ENCODE results near the gene COL4A6. TPM values are rescaled to one million over a fixed set of nuclear protein-coding genes. Genes with fewer than 3 reads are reported as not detected.

Gene COL4A6
- total and polyA plus RNA-seq, 10 of the 15 experiments (the other 5 are each of a cell fraction or from before 2014, with no cell fraction given) = 0.02 to 0.56 (median 0.05) TPM; not detected in 3

DNA sequence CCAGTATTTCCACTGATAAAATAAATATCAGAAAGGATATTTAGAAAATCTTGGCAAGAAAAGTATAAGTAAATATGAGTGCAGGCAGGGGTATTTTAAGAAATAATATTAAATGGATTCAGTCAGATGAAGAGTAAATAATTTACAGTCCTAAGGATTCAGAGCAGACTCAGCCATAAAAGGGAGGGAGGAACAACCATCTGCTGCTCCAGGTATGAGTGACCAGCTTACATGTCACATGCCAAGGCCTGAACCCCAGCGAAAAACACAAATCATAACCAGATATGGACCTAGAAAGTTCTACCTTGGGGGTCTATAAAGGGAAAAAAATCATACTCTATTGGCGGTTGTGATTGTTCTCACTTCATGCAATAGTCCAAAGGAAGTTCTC is 166.8 kb downstream of the COL4A6 start:
- FAIRE-seq = no peak
- intact Hi-C loops (cut with micrococcal nuclease; ENCODE audit: unreplicated experiment) (no loop called here), in situ Hi-C loops (cut with MboI) (no loop called here)
- H3K27ac ChIP-seq (ENCODE audit: control insufficient read depth, insufficient read depth) = no peak overlapping the region
- SMC1A ChIA-PET (ENCODE audit: uncharacterized antibody, unreplicated experiment) = no interaction called here
- no peak; the same call in 2 of the 3 replicates for ATAC-seq
- CTCF ChIA-PET = no interaction called here
- no peaks in the 10 kb centered on the region for H3K36me3 ChIP-seq (ENCODE audit: control insufficient read depth in 2 of 2, insufficient read depth in 2 of 2, low read length in 1 of 2)
- no peak for DNase-seq (ENCODE audit: low read depth, low spot score)
- no peaks in the 10 kb centered on the region for H3K4me1 ChIP-seq (ENCODE audit: control insufficient read depth, insufficient read depth, low read length)
- no peak overlapping the region for H3K4me2 ChIP-seq (ENCODE audit: control insufficient read depth, insufficient read depth)
- POLR2A ChIA-PET = no interaction called here
- no peaks in the 10 kb centered on the region for H4K20me1 ChIP-seq (ENCODE audit: control insufficient read depth, insufficient read depth)
- WGBS (ENCODE audit: insufficient coverage, insufficient replicate concordance, low lambda C conversion rate, missing lambda C conversion rate) = 0% methylated on average over 2 of the region's 2 CpGs
- no peak overlapping the region for H3K9ac ChIP-seq (ENCODE audit: control insufficient read depth, insufficient read depth, low read length)
- no peak overlapping the region for H2AFZ ChIP-seq (ENCODE audit: control insufficient read depth, low read depth, low read length)
- H3K4me3 ChIP-seq = no peak overlapping the region
- H3K79me2 ChIP-seq (ENCODE audit: control insufficient read depth, insufficient read depth, low read length) = no peaks in the 10 kb centered on the region
- H3K27me3 ChIP-seq (replicated peaks in 1 of 2; ENCODE audit: control insufficient read depth in 2 of 2, insufficient read depth in 2 of 2, low read length in 1 of 2) = no peaks in the 10 kb centered on the region
- TF ChIP-seq DPF2 (IDR thresholded peaks at IDR 0.05) (no peak), RB1 (IDR thresholded peaks at IDR 0.05; ENCODE audit: borderline replicate concordance) (no peak), EP300 (IDR thresholded peaks at IDR 0.05; ENCODE audit: borderline replicate concordance in 1 of 2, control insufficient read depth in 1 of 2, low read depth in 2 of 2, low read length in 2 of 2) (no peak), RAD21 (IDR thresholded peaks at IDR 0.05; ENCODE audit: insufficient read depth, low read depth, low read length) (no peak)
- RAD21 ChIA-PET (ENCODE audit: unreplicated experiment) = no interaction called here
- H3K9me3 ChIP-seq (replicated peaks; ENCODE audit: control insufficient read depth, insufficient read depth, low read length) = no peaks in the 10 kb centered on the region
- no TSS peak for BruUV-seq (replicated peaks)

DNA sequence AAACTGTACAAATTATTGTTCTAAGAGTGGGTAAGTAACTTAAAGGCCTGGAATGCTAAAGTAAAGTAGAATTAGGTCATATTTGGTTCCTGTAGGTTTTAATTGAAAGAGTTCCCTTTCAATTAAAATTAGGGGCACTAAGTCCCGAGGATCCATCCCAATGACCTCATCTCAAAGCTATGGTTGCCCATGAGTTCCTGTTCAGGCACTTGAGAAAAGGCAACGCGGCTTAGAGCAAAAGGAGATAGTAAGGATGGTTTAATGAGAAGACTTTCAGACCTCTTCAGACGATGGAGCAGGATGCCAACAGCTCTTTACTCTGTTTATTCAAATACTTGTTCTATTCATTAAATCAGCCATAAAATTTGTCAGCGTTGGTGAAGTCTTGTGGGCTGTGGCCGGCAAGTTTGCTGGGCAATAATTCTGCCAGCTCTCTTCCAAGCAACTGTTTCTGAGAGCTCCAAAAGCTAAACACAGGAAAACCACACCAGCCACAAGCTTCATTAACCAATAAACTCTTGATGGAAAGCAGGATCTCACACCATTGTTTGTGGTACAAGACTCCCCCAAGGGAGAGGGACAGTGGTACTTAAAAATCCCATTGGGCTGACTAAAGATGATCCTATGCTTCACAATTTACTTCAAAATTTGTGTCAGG is 167.4 kb downstream of the COL4A6 start:
- peak; percentile 45 for ATAC-seq
- CTCF ChIA-PET = no interaction called here
- SMC1A ChIA-PET (ENCODE audit: uncharacterized antibody, unreplicated experiment) = no interaction called here
- POLR2A ChIA-PET = no interaction called here
- no peak for FAIRE-seq
- RAD21 ChIA-PET (ENCODE audit: unreplicated experiment) = no interaction called here
- no peak overlapping the region for H3K27ac ChIP-seq (ENCODE audit: control insufficient read depth, insufficient read depth)
- no peaks in the 10 kb centered on the region for H4K20me1 ChIP-seq (ENCODE audit: control insufficient read depth, insufficient read depth)
- no peak overlapping the region for H3K4me2 ChIP-seq (ENCODE audit: control insufficient read depth, insufficient read depth)
- BruUV-seq (replicated peaks) = no TSS peak
- no peak overlapping the region for H3K9ac ChIP-seq (ENCODE audit: control insufficient read depth, insufficient read depth, low read length)
- H3K36me3 ChIP-seq (ENCODE audit: control insufficient read depth in 2 of 2, insufficient read depth in 2 of 2, low read length in 1 of 2) = no peaks in the 10 kb centered on the region
- H3K79me2 ChIP-seq (ENCODE audit: control insufficient read depth, insufficient read depth, low read length) = no peaks in the 10 kb centered on the region
- DNase-seq (ENCODE audit: low read depth, low spot score) = no peak
- H3K27me3 ChIP-seq (replicated peaks in 1 of 2; ENCODE audit: control insufficient read depth in 2 of 2, insufficient read depth in 2 of 2, low read length in 1 of 2) = no peaks in the 10 kb centered on the region
- H3K9me3 ChIP-seq (replicated peaks; ENCODE audit: control insufficient read depth, insufficient read depth, low read length) = no peaks in the 10 kb centered on the region
- 5% methylated on average over 6 of the region's 6 CpGs for WGBS (ENCODE audit: insufficient coverage, insufficient replicate concordance, low lambda C conversion rate, missing lambda C conversion rate)
- in situ Hi-C loops (cut with MboI) = no loop called here
- no peak overlapping the region for H2AFZ ChIP-seq (ENCODE audit: control insufficient read depth, low read depth, low read length)
- intact Hi-C loops (cut with micrococcal nuclease; ENCODE audit: unreplicated experiment) = no loop called here
- no peak overlapping the region for H3K4me3 ChIP-seq
- H3K4me1 ChIP-seq (ENCODE audit: control insufficient read depth, insufficient read depth, low read length) = no peaks in the 10 kb centered on the region
- TF ChIP-seq, protein P1, sequence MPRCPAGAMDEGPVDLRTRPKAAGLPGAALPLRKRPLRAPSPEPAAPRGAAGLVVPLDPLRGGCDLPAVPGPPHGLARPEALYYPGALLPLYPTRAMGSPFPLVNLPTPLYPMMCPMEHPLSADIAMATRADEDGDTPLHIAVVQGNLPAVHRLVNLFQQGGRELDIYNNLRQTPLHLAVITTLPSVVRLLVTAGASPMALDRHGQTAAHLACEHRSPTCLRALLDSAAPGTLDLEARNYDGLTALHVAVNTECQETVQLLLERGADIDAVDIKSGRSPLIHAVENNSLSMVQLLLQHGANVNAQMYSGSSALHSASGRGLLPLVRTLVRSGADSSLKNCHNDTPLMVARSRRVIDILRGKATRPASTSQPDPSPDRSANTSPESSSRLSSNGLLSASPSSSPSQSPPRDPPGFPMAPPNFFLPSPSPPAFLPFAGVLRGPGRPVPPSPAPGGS (IDR thresholded peaks at IDR 0.05; ENCODE audit: borderline replicate concordance, insufficient read depth, low read depth, low read length, poor library complexity, severe bottlenecking) = no peak
- no peak for TF ChIP-seq CREM (IDR thresholded peaks at IDR 0.05; ENCODE audit: low read depth)
- TF ChIP-seq SIN3A (IDR thresholded peaks at IDR 0.05; ENCODE audit: low read depth, low read length) = no peak
- TF ChIP-seq MEF2A (IDR thresholded peaks at IDR 0.05; ENCODE audit: insufficient read depth, low read depth, low read length) = no peak
- no peak for TF ChIP-seq SP1 (IDR thresholded peaks at IDR 0.05; ENCODE audit: low read depth, low read length)
- TF ChIP-seq, protein P2, sequence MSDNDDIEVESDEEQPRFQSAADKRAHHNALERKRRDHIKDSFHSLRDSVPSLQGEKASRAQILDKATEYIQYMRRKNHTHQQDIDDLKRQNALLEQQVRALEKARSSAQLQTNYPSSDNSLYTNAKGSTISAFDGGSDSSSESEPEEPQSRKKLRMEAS (IDR thresholded peaks at IDR 0.05; ENCODE audit: low read depth, low read length) = no peak
- TF ChIP-seq, protein P3, sequence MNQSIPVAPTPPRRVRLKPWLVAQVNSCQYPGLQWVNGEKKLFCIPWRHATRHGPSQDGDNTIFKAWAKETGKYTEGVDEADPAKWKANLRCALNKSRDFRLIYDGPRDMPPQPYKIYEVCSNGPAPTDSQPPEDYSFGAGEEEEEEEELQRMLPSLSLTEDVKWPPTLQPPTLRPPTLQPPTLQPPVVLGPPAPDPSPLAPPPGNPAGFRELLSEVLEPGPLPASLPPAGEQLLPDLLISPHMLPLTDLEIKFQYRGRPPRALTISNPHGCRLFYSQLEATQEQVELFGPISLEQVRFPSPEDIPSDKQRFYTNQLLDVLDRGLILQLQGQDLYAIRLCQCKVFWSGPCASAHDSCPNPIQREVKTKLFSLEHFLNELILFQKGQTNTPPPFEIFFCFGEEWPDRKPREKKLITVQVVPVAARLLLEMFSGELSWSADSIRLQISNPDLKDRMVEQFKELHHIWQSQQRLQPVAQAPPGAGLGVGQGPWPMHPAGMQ (IDR thresholded peaks at IDR 0.05; ENCODE audit: borderline replicate concordance) = no peak
- TF ChIP-seq, protein P4, sequence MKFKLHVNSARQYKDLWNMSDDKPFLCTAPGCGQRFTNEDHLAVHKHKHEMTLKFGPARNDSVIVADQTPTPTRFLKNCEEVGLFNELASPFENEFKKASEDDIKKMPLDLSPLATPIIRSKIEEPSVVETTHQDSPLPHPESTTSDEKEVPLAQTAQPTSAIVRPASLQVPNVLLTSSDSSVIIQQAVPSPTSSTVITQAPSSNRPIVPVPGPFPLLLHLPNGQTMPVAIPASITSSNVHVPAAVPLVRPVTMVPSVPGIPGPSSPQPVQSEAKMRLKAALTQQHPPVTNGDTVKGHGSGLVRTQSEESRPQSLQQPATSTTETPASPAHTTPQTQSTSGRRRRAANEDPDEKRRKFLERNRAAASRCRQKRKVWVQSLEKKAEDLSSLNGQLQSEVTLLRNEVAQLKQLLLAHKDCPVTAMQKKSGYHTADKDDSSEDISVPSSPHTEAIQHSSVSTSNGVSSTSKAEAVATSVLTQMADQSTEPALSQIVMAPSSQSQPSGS (IDR thresholded peaks at IDR 0.05; ENCODE audit: low read length) = no peak
- TF ChIP-seq MEF2B (IDR thresholded peaks at IDR 0.05; ENCODE audit: partially characterized antibody, poor library complexity, severe bottlenecking) = no peak
